WERI-Rb-1 (cell line): ENCODE measurements around the gene BCHE.

Source experiments
- DNase-seq: peaks from one replicate; pipeline ENCODE4 v3.0.0-alpha.2; 2020
- H3K27ac ChIP-seq: fragments of 250-450 bp; sonication (Bioruptor Pico); 2 replicates; pipeline ENCODE4 v1.5.1; 2020; ENCODE audit warnings: mild to moderate bottlenecking, moderate library complexity
- H3K27me3 ChIP-seq: fragments of 250-450 bp; sonication (Bioruptor Pico); 2 replicates; pipeline ENCODE4 v1.5.1; 2021; ENCODE audit warnings: mild to moderate bottlenecking, low read depth, moderate library complexity; ENCODE audit not compliant: insufficient read depth, severe bottlenecking
- H3K36me3 ChIP-seq: fragments of 250-450 bp; sonication (Bioruptor Pico); 2 replicates; pipeline ENCODE4 v1.5.1; 2020; ENCODE audit warnings: mild to moderate bottlenecking, moderate library complexity
- H3K4me3 ChIP-seq: 2 replicates; pipeline ENCODE4 v1.5.1; 2011; ENCODE audit warnings: low read depth, mild to moderate bottlenecking, control low read depth, low read length
- H3K9me3 ChIP-seq: fragments of 250-450 bp; sonication (Bioruptor Pico); 2 replicates; pipeline ENCODE4 v1.5.1; 2021; ENCODE audit warnings: mild to moderate bottlenecking, moderate library complexity; ENCODE audit not compliant: severe bottlenecking
- CTCF ChIP-seq: IDR thresholded peaks from 2 replicates; pipeline ENCODE4 v1.5.1; 2011; ENCODE audit warnings: low read depth, mild to moderate bottlenecking, control low read depth, inconsistent platforms, low read length

The BCHE gene

GRCh38 chr3:165830746-165831145 lies 6.5 kb downstream of the BCHE start:
- H3K27ac ChIP-seq, result no peak overlapping the region
- no peak overlapping the region for H3K4me3 ChIP-seq
- no peak for TF ChIP-seq CTCF
- no peaks in the 10 kb centered on the region for H3K9me3 ChIP-seq
- DNase-seq, result no peak
- H3K27me3 ChIP-seq, result no peaks in the 10 kb centered on the region
- no peaks in the 10 kb centered on the region for H3K36me3 ChIP-seq

- H3K27ac ChIP-seq, result no peak overlapping the region
- no peak for DNase-seq
- no peaks in the 10 kb centered on the region for H3K27me3 ChIP-seq
- no peak overlapping the region for H3K4me3 ChIP-seq
- H3K9me3 ChIP-seq, result no peaks in the 10 kb centered on the region
- H3K36me3 ChIP-seq, result no peaks in the 10 kb centered on the region
- TF ChIP-seq CTCF, result no peak
Measured at GRCh38 chr3:165827883-165828282, 9.3 kb downstream of the BCHE start.

GRCh38 chr3:165827233-165827632 lies 10.0 kb downstream of the BCHE start:
- TF ChIP-seq CTCF, result no peak
- DNase-seq, result no peak

GRCh38 chr3:165820671-165821123 lies 16.5 kb downstream of the BCHE start:
- Histone ChIP-seq H3K36me3 (no peaks in the 10 kb centered on the region), H3K4me3 (no peak overlapping the region), H3K27ac (no peak overlapping the region), H3K27me3 (no peaks in the 10 kb centered on the region), H3K9me3 (no peaks in the 10 kb centered on the region)
- DNase-seq, result no peak
- TF ChIP-seq CTCF, result no peak

More at GRCh38 chr3:165827233-165827632, 10.0 kb downstream of the BCHE start:
- Histone ChIP-seq H3K4me3 (no peak overlapping the region), H3K27me3 (no peaks in the 10 kb centered on the region), H3K36me3 (no peaks in the 10 kb centered on the region), H3K27ac (no peak overlapping the region), H3K9me3 (no peaks in the 10 kb centered on the region)

GRCh38 chr3:165817160-165817709 lies 20.0 kb downstream of the BCHE start:
- TF ChIP-seq CTCF, result no peak
- H3K27ac ChIP-seq, result no peak overlapping the region
- H3K27me3 ChIP-seq, result no peaks in the 10 kb centered on the region
- DNase-seq, result no peak
- no peaks in the 10 kb centered on the region for H3K9me3 ChIP-seq
- H3K4me3 ChIP-seq, result no peak overlapping the region
- no peaks in the 10 kb centered on the region for H3K36me3 ChIP-seq

- TF ChIP-seq CTCF, result no peak
- no peaks in the 10 kb centered on the region for H3K36me3 ChIP-seq
- no peaks in the 10 kb centered on the region for H3K9me3 ChIP-seq
- H3K27ac ChIP-seq, result no peak overlapping the region
- no peak for DNase-seq
- no peaks in the 10 kb centered on the region for H3K27me3 ChIP-seq
- H3K4me3 ChIP-seq, result no peak overlapping the region
Measured at GRCh38 chr3:165816209-165816608, 21.0 kb downstream of the BCHE start.
